Esophagus squamous epithelium (tissue), 5 donors: ENCODE data around the gene PLCB2. TPM values are rescaled to one million over a fixed set of nuclear protein-coding genes. Genes with fewer than 3 reads are reported as not detected.

ENCODE experiments used
- DNase-seq: peaks from one replicate; lab custom pipeline; 2025; lab: John Stamatoyannopoulos, UW
- H3K27ac ChIP-seq, 4 donors: fragments of 200-600 bp; sonication (generic); one replicate each; pipeline ENCODE4 v1.5.1; 2016 to 2019; ENCODE audit warnings: mild to moderate bottlenecking in 1 of 4
- H3K27me3 ChIP-seq, 4 donors: fragments of 200-600 bp; sonication (generic); 1 replicate in 3 of 4; 2 replicates in 1 of 4; pipeline versions ENCODE4 v1.5.1 to v1.6.0; 2017 to 2021; ENCODE audit warnings: antibody characterized with exemption in 1 of 4
- H3K36me3 ChIP-seq, 3 donors: fragments of 200-600 bp; sonication (generic); one replicate each; pipeline ENCODE4 v1.5.1; 2016 to 2019
- H3K4me1 ChIP-seq, 3 donors: fragments of 200-600 bp; sonication (generic); one replicate each; pipeline ENCODE4 v1.5.1; 2017 to 2019
- H3K4me3 ChIP-seq, 4 donors: fragments of 200-600 bp; sonication (generic); 1 replicate in 3 of 4; 2 replicates in 1 of 4; pipeline ENCODE4 v1.5.1; 2016 to 2019; ENCODE audit warnings: mild to moderate bottlenecking in 2 of 4, moderate library complexity in 1 of 4
- H3K9me3 ChIP-seq, 3 donors: fragments of 200-600 bp; sonication (generic); one replicate each; pipeline ENCODE4 v1.5.1; 2016 to 2019
- CTCF ChIP-seq, 6 experiments: fragments of 450-650 bp in 4 of 6; fragments of 200-600 bp in 2 of 6; sonication (generic) in 2 of 6; IDR thresholded peaks; one replicate each; pipeline ENCODE4 v1.5.1; 2016 to 2019; ENCODE audit warnings: antibody characterized with exemption in 6 of 6, mild to moderate bottlenecking in 4 of 6, moderate library complexity in 4 of 6
- POLR2A ChIP-seq, 4 donors: fragments of 450-650 bp; IDR thresholded peaks; one replicate each; pipeline ENCODE4 v1.6.1; 2017; ENCODE audit warnings: antibody characterized with exemption in 4 of 4, mild to moderate bottlenecking in 4 of 4, moderate library complexity in 3 of 4
- WGBS, 2 donors: methylation state at CpG; one replicate each; pipeline ENCODE4 v1.1.5; 2018; 5-methylcytosine and 5-hydroxymethylcytosine counted together
- intact Hi-C: fragments of 100-400 bp; cut with DNase I; formaldehyde crosslinking; loops from one replicate; pipeline ENCODE4 v1.15.0; 2022
- total RNA-seq, 4 donors: library from RNA; depleted of rRNA; stranded (reverse); fragments of >200 nt; gene quantifications; one replicate each; pipeline ENCODE4 v1.1.0, GENCODE V29; 2016
- donor health status: DM: yes; HTN: yes; CAD: no.

The PLCB2 gene
- total RNA-seq = 10 to 100 TPM in 3 of 4 donors, 1 to 10 TPM in 1; 6.1 to 15.9 (median 10.4) TPM

GRCh38 chr15:40307421-40308211 is at the start of gene PLCB2:
Gene PLCB2 (minus strand): TSS chr15:40307935. CDS start chr15:40307672, 263 bp downstream.
- Histone ChIP-seq H3K4me3 (peak within 1 kb of the TSS; percentile 12 to 57 (median 32)), H3K27me3 (peaks cover 0 to 63% (median 0%) of the 10 kb centered on the region in 4 donors), H3K36me3 (no peaks in the 10 kb centered on the region), H3K4me1 (peaks cover 0 to 4% (median 0%) of the 10 kb centered on the region in 3 donors), H3K27ac (peak within 1 kb of the TSS; percentile 56 to 83 (median 74)), H3K9me3 (no peaks in the 10 kb centered on the region)
- WGBS, 2 donors = 24 to 49% methylated on average over 3 to 4 of the region's 15 CpGs
- TF ChIP-seq POLR2A (IDR thresholded peaks at IDR 0.05) (peak in 1 of 4 donors; percentile 32), CTCF (IDR thresholded peaks at IDR 0.05) (peak in 2 of 6 experiments; percentile 11 to 17)
- intact Hi-C loops = no loop called here
- no peak for DNase-seq

- 100% methylated on average over 1 of the region's 1 CpG; no CpG with 5 or more reads in 1 of the 2 donors for WGBS, 2 donors
- Histone ChIP-seq H3K4me1 (peaks cover 10 to 24% (median 11%) of the 10 kb centered on the region in 3 donors), H3K9me3 (no peaks in the 10 kb centered on the region), H3K4me3 (peak overlapping the region in 1 of 4 donors; percentile 45), H3K36me3 (no peaks in the 10 kb centered on the region), H3K27me3 (peaks cover 0 to 15% (median 0%) of the 10 kb centered on the region in 4 donors), H3K27ac (no peak overlapping the region)
- intact Hi-C loops = no loop called here
- DNase-seq = no peak
- TF ChIP-seq CTCF (IDR thresholded peaks at IDR 0.05) (no peak), POLR2A (IDR thresholded peaks at IDR 0.05) (no peak)
These were observed 49.5 kb upstream of the PLCB2 start for GRCh38 chr15:40357246-40357645.

GRCh38 chr15:40355976-40356585 is 48.3 kb upstream of the PLCB2 start:
- no peaks in the 10 kb centered on the region for H3K36me3 ChIP-seq
- intact Hi-C loops = no loop called here
- no peak for TF ChIP-seq CTCF (IDR thresholded peaks at IDR 0.05)
- TF ChIP-seq POLR2A (IDR thresholded peaks at IDR 0.05) = no peak
- peaks cover 0 to 15% (median 0%) of the 10 kb centered on the region in 4 donors for H3K27me3 ChIP-seq
- H3K27ac ChIP-seq = no peak overlapping the region
- peaks cover 10 to 24% (median 11%) of the 10 kb centered on the region in 3 donors for H3K4me1 ChIP-seq
- no peak overlapping the region for H3K4me3 ChIP-seq
- no peaks in the 10 kb centered on the region for H3K9me3 ChIP-seq
- DNase-seq = no peak
- WGBS, 2 donors = 80% methylated on average over 1 of the region's 5 CpGs; no CpG with 5 or more reads in 1 of the 2 donors

- H3K9me3 ChIP-seq = no peaks in the 10 kb centered on the region
- peaks cover 10 to 24% (median 11%) of the 10 kb centered on the region in 3 donors for H3K4me1 ChIP-seq
- H3K36me3 ChIP-seq = no peaks in the 10 kb centered on the region
- H3K4me3 ChIP-seq = no peak overlapping the region
- no peak for DNase-seq
- H3K27ac ChIP-seq = no peak overlapping the region
- 33 to 35% methylated on average over 7 to 8 of the region's 9 CpGs for WGBS, 2 donors
- peak in 2 of 6 experiments; percentile 7 to 36 for TF ChIP-seq CTCF (IDR thresholded peaks at IDR 0.05)
- no peak for TF ChIP-seq POLR2A (IDR thresholded peaks at IDR 0.05)
- intact Hi-C loops = no loop called here
- peaks cover 0 to 15% (median 0%) of the 10 kb centered on the region in 4 donors for H3K27me3 ChIP-seq
These were observed 46.9 kb upstream of the PLCB2 start for GRCh38 chr15:40354408-40355171.
